Activated T-cell treated with anti-CD3 and anti-CD28 coated beads for 4 hours (primary cell): Measurements from ENCODE around the gene C1QL3.
A peak's percentile ranks its signal among the peaks of the same experiment; 100 is the strongest.

ENCODE experiments used
- DNase-seq: peaks from one replicate; pipeline ENCODE4 v3.0.0-alpha.2; 2020

Gene C1QL3

GRCh38 chr10:16491933-16492332 lies 29.7 kb downstream of the C1QL3 start:
- no peak for DNase-seq

GRCh38 chr10:16490511-16490910 lies 31.2 kb downstream of the C1QL3 start:
- DNase-seq, result no peak

- no peak for DNase-seq
Measured at GRCh38 chr10:16483241-16483917, 38.3 kb downstream of the C1QL3 start.

- no peak for DNase-seq
Measured at GRCh38 chr10:16481052-16481728, 40.5 kb downstream of the C1QL3 start.

- no peak for DNase-seq
Measured at GRCh38 chr10:16478801-16479200, 42.9 kb downstream of the C1QL3 start.

- DNase-seq, result no peak
Measured at GRCh38 chr10:16477757-16478156, 43.9 kb downstream of the C1QL3 start.

GRCh38 chr10:16472828-16473227 lies 48.9 kb downstream of the C1QL3 start:
- no peak for DNase-seq

- DNase-seq, result peak; percentile 7
Measured at GRCh38 chr10:16470747-16471146, 50.9 kb downstream of the C1QL3 start.

- no peak for DNase-seq
Measured at GRCh38 chr10:16466001-16466400, 55.7 kb downstream of the C1QL3 start.
